ENCODE data around the gene DCAKD.

The DCAKD gene

GRCh38 chr17:44982113-44982702 lies 69.2 kb downstream of the DCAKD start:
- FAIRE-seq = peak; percentile 55
- no peak for DNase-seq (ENCODE audit: insufficient read length, low spot score)
- TF ChIP-seq TAF1 (IDR thresholded peaks at IDR 0.05; ENCODE audit: low read depth, low read length) (no peak), POLR2A (IDR thresholded peaks at IDR 0.05; ENCODE audit: low read depth, low read length) (no peak), POLR2AphosphoS5 (IDR thresholded peaks at IDR 0.05; ENCODE audit: low read depth, low read length) (no peak)

DNA sequence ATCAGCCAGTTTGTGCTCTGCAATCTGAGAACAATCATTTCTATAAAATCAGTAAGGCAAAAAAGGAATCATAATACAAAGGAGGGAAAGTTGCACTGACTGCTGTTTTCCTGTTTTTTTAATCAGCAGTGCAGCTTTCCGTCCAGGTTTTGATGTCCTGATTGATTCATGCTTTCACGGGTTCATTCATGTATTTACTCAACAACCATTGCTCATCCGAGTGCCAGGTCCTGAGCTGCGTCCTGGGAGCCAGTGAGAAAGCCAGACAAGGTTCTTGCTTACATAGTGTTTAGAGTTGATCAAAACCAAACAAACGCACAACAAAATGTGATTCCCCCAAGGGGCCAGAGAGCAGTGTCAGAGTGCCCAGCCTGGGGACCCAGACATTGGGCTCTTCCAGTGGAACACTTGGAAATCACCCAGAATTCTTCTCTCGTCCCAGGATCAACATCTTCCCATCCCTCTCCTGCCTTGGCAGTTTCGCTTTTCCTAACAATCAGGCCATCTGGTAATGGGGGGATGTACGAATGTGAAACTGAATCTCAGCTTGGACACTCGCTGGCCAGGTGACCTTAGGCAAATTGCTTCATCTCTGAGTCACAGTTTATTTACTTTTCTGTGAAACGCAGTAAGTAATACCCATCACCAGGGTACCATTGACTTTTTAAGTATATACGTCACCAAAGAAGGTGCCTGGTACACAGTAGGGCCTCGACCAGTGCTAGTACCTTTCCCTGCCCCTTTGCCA lies 70.0 kb downstream of the DCAKD start:
- no peak for FAIRE-seq
- TF ChIP-seq PAX5 (IDR thresholded peaks at IDR 0.05; ENCODE audit: insufficient read depth, low read length, severe bottlenecking) = no peak
- no peak for TF ChIP-seq TAF1 (IDR thresholded peaks at IDR 0.05; ENCODE audit: low read depth, low read length)
- TF ChIP-seq POU2F2 (IDR thresholded peaks at IDR 0.05; ENCODE audit: low read depth, low read length) = no peak
- TF ChIP-seq POLR2AphosphoS5 (IDR thresholded peaks at IDR 0.05; ENCODE audit: low read depth, low read length) = no peak
- no peak for TF ChIP-seq POLR2A (IDR thresholded peaks at IDR 0.05; ENCODE audit: low read depth, low read length)
- no peak for TF ChIP-seq SPI1 (IDR thresholded peaks at IDR 0.05; ENCODE audit: low read depth, low read length)
- no peak for DNase-seq (ENCODE audit: insufficient read length, low spot score)

DNA sequence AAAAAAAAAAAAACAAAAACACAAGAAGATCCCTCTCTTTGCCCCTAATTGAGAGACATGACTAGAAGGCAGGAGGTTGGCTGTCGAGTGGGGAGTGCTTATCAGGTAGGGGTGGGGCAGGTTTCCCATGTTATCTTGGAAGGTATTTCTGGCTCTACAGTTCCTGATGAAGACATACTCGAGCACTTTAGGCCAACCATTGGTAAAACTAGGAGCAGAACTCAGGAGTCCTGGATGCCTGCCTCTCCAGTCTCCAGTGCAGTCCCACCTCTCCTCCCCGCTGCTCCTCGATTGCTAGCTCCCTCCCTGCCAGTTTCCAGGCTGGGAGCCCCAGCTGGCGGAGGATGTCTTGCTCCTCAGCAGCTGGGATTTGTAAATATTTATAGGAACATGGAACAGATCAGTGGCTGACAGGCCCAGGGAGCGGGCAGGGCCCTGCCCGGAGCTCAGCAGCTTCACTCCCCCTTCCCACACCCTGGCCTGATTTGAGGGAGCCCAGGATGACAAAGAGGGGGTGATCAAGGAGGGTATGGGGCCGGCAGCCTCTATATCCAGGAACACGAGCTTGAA lies 71.9 kb downstream of the DCAKD start:
- TF ChIP-seq SPI1 (IDR thresholded peaks at IDR 0.05; ENCODE audit: low read depth, low read length) (no peak), POLR2AphosphoS5 (IDR thresholded peaks at IDR 0.05; ENCODE audit: low read depth, low read length) (no peak), TAF1 (IDR thresholded peaks at IDR 0.05; ENCODE audit: low read depth, low read length) (no peak), PAX5 (IDR thresholded peaks at IDR 0.05; ENCODE audit: insufficient read depth, low read length, severe bottlenecking) (no peak), POU2F2 (IDR thresholded peaks at IDR 0.05; ENCODE audit: low read depth, low read length) (no peak), POLR2A (IDR thresholded peaks at IDR 0.05; ENCODE audit: low read depth, low read length) (no peak)
- no peak for FAIRE-seq
- no peak for DNase-seq (ENCODE audit: insufficient read length, low spot score)

GRCh38 chr17:44978807-44979206 lies 72.6 kb downstream of the DCAKD start:
- DNase-seq (ENCODE audit: insufficient read length, low spot score) = no peak
- FAIRE-seq = no peak
- TF ChIP-seq PAX5 (IDR thresholded peaks at IDR 0.05; ENCODE audit: insufficient read depth, low read length, severe bottlenecking) = no peak
- TF ChIP-seq POU2F2 (IDR thresholded peaks at IDR 0.05; ENCODE audit: low read depth, low read length) = no peak
- TF ChIP-seq POLR2AphosphoS5 (IDR thresholded peaks at IDR 0.05; ENCODE audit: low read depth, low read length) = no peak
- TF ChIP-seq SPI1 (IDR thresholded peaks at IDR 0.05; ENCODE audit: low read depth, low read length) = no peak
- TF ChIP-seq POLR2A (IDR thresholded peaks at IDR 0.05; ENCODE audit: low read depth, low read length) = no peak
- no peak for TF ChIP-seq TAF1 (IDR thresholded peaks at IDR 0.05; ENCODE audit: low read depth, low read length)

- DNase-seq (ENCODE audit: insufficient read length, low spot score) = no peak
- FAIRE-seq = no peak
- no peak for TF ChIP-seq SPI1 (IDR thresholded peaks at IDR 0.05; ENCODE audit: low read depth, low read length)
Observed at GRCh38 chr17:44977814-44978550, 73.5 kb downstream of the DCAKD start.

DNA sequence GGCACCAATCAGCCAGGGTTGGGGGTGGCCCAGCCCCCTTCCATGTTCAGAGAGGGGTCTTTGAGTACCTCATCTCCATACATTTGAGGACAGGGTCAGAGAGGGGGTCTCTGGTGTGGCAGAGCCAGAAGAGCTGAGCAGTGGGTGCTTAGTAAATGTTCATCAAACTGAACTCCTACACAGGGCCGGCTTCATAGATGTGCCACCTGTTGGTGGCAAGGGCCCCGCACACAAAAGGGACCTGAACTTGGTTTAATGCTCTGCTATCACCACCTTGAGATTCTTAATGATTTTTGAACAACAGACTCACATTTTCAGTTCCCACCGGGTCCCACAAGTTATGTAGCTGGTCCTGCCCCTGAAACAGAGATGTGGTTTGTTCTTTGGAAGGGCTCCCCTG lies 74.4 kb downstream of the DCAKD start:
- DNase-seq (ENCODE audit: insufficient read length, low spot score) (no peak), FAIRE-seq (no peak)
- TF ChIP-seq PAX5 (IDR thresholded peaks at IDR 0.05; ENCODE audit: insufficient read depth, low read length, severe bottlenecking) (no peak), SPI1 (IDR thresholded peaks at IDR 0.05; ENCODE audit: low read depth, low read length) (no peak), POLR2AphosphoS5 (IDR thresholded peaks at IDR 0.05; ENCODE audit: low read depth, low read length) (no peak), POU2F2 (IDR thresholded peaks at IDR 0.05; ENCODE audit: low read depth, low read length) (no peak), POLR2A (IDR thresholded peaks at IDR 0.05; ENCODE audit: low read depth, low read length) (no peak), TAF1 (IDR thresholded peaks at IDR 0.05; ENCODE audit: low read depth, low read length) (no peak)

- FAIRE-seq (no peak), DNase-seq (ENCODE audit: insufficient read length, low spot score) (no peak)
- TF ChIP-seq SPI1 (IDR thresholded peaks at IDR 0.05; ENCODE audit: low read depth, low read length) (no peak), TAF1 (IDR thresholded peaks at IDR 0.05; ENCODE audit: low read depth, low read length) (no peak), POLR2AphosphoS5 (IDR thresholded peaks at IDR 0.05; ENCODE audit: low read depth, low read length) (no peak), PAX5 (IDR thresholded peaks at IDR 0.05; ENCODE audit: insufficient read depth, low read length, severe bottlenecking) (no peak)
Observed at GRCh38 chr17:44976206-44976605, 75.2 kb downstream of the DCAKD start.

Measured in GM12891 (cell line).